ENCODE measurements around the gene ARID5B. TPM values are rescaled to one million over a fixed set of nuclear protein-coding genes. Genes with fewer than 3 reads are reported as not detected.

Gene ARID5B
- total RNA-seq, 2 donors from 2014 or later = 60.7 to 80.4 TPM

DNA sequence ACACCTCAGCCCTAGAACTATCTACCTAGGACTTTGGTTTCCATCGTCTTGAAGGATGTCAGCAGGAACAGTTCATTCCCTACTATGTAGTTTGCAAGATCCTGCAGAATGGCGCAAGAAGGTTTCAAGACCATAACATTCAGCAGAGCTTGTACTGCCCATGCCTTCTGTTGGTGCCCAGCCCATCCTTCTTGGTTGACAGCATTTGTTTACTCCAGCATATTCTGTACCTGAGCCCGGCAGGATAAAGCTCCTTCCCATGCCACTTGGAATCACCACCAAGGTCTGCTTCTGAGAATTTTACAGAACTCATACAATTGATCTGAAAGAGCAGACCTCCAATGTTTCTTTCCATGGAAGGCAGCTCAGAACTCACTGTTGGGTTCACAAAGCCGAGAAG is 150.8 kb downstream of the ARID5B start:
- Histone ChIP-seq H3K4me3 (peak overlapping the region; percentile 83), H3K9me3 (no peaks in the 10 kb centered on the region), H3K27ac (peak overlapping the region; percentile 28 to 96), H3K36me3 (peaks cover 14% of the 10 kb centered on the region), H3K4me1 (ENCODE audit: control insufficient read depth in 1 of 2, low read depth in 2 of 2) (peaks cover 64 to 75% of the 10 kb centered on the region in 2 donors), H3K27me3 (replicated peaks; ENCODE audit: insufficient read depth) (no peaks in the 10 kb centered on the region)
- no peak for ATAC-seq (ENCODE audit: insufficient number of reproducible peaks, low FRiP score, low read depth)
- TF ChIP-seq, protein P1, sequence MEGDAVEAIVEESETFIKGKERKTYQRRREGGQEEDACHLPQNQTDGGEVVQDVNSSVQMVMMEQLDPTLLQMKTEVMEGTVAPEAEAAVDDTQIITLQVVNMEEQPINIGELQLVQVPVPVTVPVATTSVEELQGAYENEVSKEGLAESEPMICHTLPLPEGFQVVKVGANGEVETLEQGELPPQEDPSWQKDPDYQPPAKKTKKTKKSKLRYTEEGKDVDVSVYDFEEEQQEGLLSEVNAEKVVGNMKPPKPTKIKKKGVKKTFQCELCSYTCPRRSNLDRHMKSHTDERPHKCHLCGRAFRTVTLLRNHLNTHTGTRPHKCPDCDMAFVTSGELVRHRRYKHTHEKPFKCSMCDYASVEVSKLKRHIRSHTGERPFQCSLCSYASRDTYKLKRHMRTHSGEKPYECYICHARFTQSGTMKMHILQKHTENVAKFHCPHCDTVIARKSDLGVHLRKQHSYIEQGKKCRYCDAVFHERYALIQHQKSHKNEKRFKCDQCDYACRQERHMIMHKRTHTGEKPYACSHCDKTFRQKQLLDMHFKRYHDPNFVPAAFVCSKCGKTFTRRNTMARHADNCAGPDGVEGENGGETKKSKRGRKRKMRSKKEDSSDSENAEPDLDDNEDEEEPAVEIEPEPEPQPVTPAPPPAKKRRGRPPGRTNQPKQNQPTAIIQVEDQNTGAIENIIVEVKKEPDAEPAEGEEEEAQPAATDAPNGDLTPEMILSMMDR (IDR thresholded peaks at IDR 0.05) = no peak
- no peak for DNase-seq (ENCODE audit: low spot score)

DNA sequence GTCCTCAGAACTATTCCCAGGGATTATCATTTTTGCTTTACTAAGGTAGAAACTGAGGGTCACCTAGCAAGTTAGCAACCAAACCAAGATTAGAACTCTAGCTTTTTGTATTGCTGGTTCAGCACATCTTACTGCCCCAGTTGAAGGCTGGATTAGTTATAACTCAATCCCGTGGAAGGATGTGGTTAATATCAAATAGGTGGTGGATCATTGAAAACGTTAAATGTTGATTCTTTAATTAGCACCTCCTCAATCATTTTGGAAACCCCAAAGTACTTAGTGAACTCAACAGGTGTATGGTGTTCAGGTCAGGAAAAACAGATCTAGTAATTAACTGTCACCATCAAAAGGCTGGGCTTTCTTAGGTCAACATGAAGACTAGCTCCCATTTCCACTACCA is 152.4 kb downstream of the ARID5B start:
- Histone ChIP-seq H3K27ac (peak overlapping the region; percentile 74 to 96), H3K27me3 (replicated peaks; ENCODE audit: insufficient read depth) (no peaks in the 10 kb centered on the region), H3K4me1 (ENCODE audit: control insufficient read depth in 1 of 2, low read depth in 2 of 2) (peaks cover 61 to 73% of the 10 kb centered on the region in 2 donors), H3K36me3 (peaks cover 14% of the 10 kb centered on the region), H3K4me3 (peak overlapping the region; percentile 83), H3K9me3 (no peaks in the 10 kb centered on the region)
- DNase-seq (ENCODE audit: low spot score) (no peak), ATAC-seq (ENCODE audit: insufficient number of reproducible peaks, low FRiP score, low read depth) (no peak)
- TF ChIP-seq, protein P1 (IDR thresholded peaks at IDR 0.05) = no peak

DNA sequence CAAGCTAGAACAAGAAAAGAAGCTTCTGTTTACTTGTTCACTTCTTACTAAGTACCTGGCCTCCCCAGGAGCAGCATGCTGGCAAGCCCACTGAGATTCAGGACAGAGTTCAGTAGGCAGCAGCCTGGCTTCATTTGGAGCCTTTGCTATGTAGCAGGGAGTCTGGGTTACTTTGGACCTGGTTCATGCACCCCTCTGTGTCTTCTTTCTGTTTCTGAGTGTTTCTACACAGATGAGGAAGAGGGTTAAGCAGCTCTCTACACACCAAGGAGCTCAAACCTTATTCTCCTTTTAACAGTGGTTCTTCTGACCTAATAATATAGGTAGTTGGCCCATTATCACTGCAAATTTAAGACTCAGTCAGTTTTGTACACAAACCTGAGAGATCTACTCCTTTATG is 152.9 kb downstream of the ARID5B start:
- TF ChIP-seq, protein P1 (IDR thresholded peaks at IDR 0.05) = no peak
- Histone ChIP-seq H3K27me3 (replicated peaks; ENCODE audit: insufficient read depth) (no peaks in the 10 kb centered on the region), H3K4me1 (ENCODE audit: control insufficient read depth in 1 of 2, low read depth in 2 of 2) (peaks cover 66 to 78% of the 10 kb centered on the region in 2 donors), H3K4me3 (peak overlapping the region; percentile 83), H3K27ac (peak overlapping the region; percentile 74 to 96), H3K9me3 (no peaks in the 10 kb centered on the region), H3K36me3 (peaks cover 14% of the 10 kb centered on the region)
- DNase-seq (ENCODE audit: low spot score) (no peak), ATAC-seq (ENCODE audit: insufficient number of reproducible peaks, low FRiP score, low read depth) (no peak)

DNA sequence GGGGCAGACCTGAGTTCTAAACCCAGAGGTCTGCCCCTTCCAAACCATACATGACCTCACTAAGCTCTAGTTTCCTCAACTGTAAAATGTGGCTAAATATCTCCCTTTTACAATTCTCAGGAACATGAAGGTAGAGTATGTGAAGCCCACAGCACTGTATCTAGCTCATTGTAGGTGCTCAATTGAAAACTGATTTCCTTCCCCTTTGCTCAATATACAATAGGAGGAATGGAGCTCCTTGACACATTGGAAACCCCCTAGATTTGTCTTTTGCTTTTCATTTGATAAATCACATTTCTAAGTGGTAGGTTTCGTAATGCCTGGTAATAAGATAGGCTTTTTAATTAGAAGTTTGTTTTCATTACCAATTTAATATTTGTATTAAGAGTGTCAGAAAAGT is 153.3 kb downstream of the ARID5B start:
- no peak for DNase-seq (ENCODE audit: low spot score)
- Histone ChIP-seq H3K9me3 (no peaks in the 10 kb centered on the region), H3K4me3 (peak overlapping the region; percentile 83), H3K36me3 (peaks cover 14% of the 10 kb centered on the region), H3K27me3 (replicated peaks; ENCODE audit: insufficient read depth) (no peaks in the 10 kb centered on the region), H3K4me1 (ENCODE audit: control insufficient read depth in 1 of 2, low read depth in 2 of 2) (peaks cover 70 to 82% of the 10 kb centered on the region in 2 donors), H3K27ac (peak overlapping the region; percentile 74 to 96)
- ATAC-seq (ENCODE audit: insufficient number of reproducible peaks, low FRiP score, low read depth) = no peak
- TF ChIP-seq, protein P1 (IDR thresholded peaks at IDR 0.05) = no peak

DNA sequence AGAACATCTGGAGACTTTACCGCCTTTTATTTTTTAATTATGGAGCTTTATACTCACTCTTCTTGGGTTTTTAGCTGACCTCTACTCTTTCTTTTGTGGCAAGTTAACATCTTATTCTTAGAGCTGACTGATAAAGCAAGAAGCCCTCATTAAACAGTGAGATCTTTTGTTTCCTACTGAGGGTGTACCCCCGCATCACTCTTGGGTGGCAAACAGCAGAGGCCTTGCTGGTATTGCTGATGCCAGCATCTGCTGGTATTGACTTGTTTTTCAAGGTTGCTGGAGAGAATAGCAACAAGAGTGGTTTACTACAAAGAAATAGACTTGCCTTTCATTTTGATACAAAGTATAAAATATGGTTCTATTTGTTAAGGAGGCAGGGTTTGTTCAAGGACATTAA is 154.7 kb downstream of the ARID5B start:
- Histone ChIP-seq H3K27ac (peak overlapping the region; percentile 74 to 96), H3K36me3 (peaks cover 20% of the 10 kb centered on the region), H3K4me3 (peak overlapping the region; percentile 83), H3K4me1 (ENCODE audit: control insufficient read depth in 1 of 2, low read depth in 2 of 2) (peaks cover 77 to 89% of the 10 kb centered on the region in 2 donors), H3K27me3 (replicated peaks; ENCODE audit: insufficient read depth) (no peaks in the 10 kb centered on the region), H3K9me3 (no peaks in the 10 kb centered on the region)
- no peak for ATAC-seq (ENCODE audit: insufficient number of reproducible peaks, low FRiP score, low read depth)
- DNase-seq (ENCODE audit: low spot score) = no peak
- TF ChIP-seq, protein P1 (IDR thresholded peaks at IDR 0.05) = no peak

Measured in thoracic aorta (tissue), 2 donors.